WTC11 (cell line): Measurements from ENCODE around the gene VCX3B. TPM values are rescaled to one million over a fixed set of nuclear protein-coding genes. Genes with fewer than 3 reads are reported as not detected.

ENCODE experiments used
- ATAC-seq: fragments of 200-7000 bp; cut with Tn5 transposase; 2 replicates; pipeline ENCODE4 v1.10.0; 2021; ENCODE audit warnings: mild to moderate bottlenecking, moderate library complexity
- CTCF ChIA-PET: fragments of 300-600 bp; sonication (Branson Sonifier 250); formaldehyde crosslinking; loops from one replicate; lab custom pipeline; 2021; ENCODE audit warnings: antibody characterized with exemption; lab: Charles Lee
- POLR2A ChIA-PET: fragments of 350-600 bp; sonication (Branson Sonifier 250); formaldehyde crosslinking; loops from one replicate; lab custom pipeline; 2021; ENCODE audit warnings: antibody characterized with exemption; lab: Charles Lee
- DNase-seq: peaks from one replicate; pipeline ENCODE4 v3.0.0; 2021; ENCODE audit warnings: low spot score
- H3K27ac Mint-ChIP-seq: 2 replicates; pipeline ENCODE4 v1.8.0; 2021; ENCODE audit warnings: mixed read lengths
- H3K27me3 Mint-ChIP-seq: 2 replicates; pipeline ENCODE4 v1.8.0; 2021; ENCODE audit warnings: low read depth, mild to moderate bottlenecking, moderate library complexity, mixed read lengths
- H3K36me3 Mint-ChIP-seq: 2 replicates; pipeline ENCODE4 v1.8.0; 2021; ENCODE audit warnings: mixed read lengths
- H3K4me1 Mint-ChIP-seq: 2 replicates; pipeline ENCODE4 v1.8.0; 2022; ENCODE audit warnings: mixed read lengths
- H3K4me3 Mint-ChIP-seq: 2 replicates; pipeline ENCODE4 v1.8.0; 2021; ENCODE audit warnings: mild to moderate bottlenecking, moderate library complexity, mixed read lengths
- H3K9me3 Mint-ChIP-seq: 2 replicates; pipeline ENCODE4 v1.8.0; 2021; ENCODE audit warnings: mixed read lengths
- ATF1 ChIP-seq: sonication (generic); formaldehyde crosslinking; IDR thresholded peaks from 2 replicates; pipeline ENCODE4 v1.8.1; 2023; ENCODE audit warnings: mild to moderate bottlenecking, moderate library complexity, missing genetic modification reagents
- ELF4 ChIP-seq: sonication (generic); formaldehyde crosslinking; IDR thresholded peaks from 2 replicates; pipeline ENCODE4 v1.8.1; 2022; ENCODE audit warnings: low read depth, mild to moderate bottlenecking, moderate library complexity, missing genetic modification reagents
- FOXK1 ChIP-seq: sonication (generic); formaldehyde crosslinking; IDR thresholded peaks from 2 replicates; pipeline ENCODE4 v1.8.0; 2022; ENCODE audit warnings: mild to moderate bottlenecking, moderate library complexity, missing genetic modification reagents
- GABPB1 ChIP-seq: sonication (generic); formaldehyde crosslinking; IDR thresholded peaks from 2 replicates; pipeline ENCODE4 v1.8.1; 2023; ENCODE audit warnings: mild to moderate bottlenecking, missing genetic modification reagents
- GTF2I ChIP-seq: fragments of 250-450 bp; sonication (Bioruptor Pico); conservative IDR thresholded peaks from 2 replicates; pipeline ENCODE4 v1.4.0; 2021; ENCODE audit warnings: mild to moderate bottlenecking
- MYBL2 ChIP-seq: sonication (generic); formaldehyde crosslinking; IDR thresholded peaks from 2 replicates; pipeline ENCODE4 v1.8.1; 2023; ENCODE audit warnings: mild to moderate bottlenecking, moderate library complexity, missing genetic modification reagents
- NFE2L1 ChIP-seq: sonication (generic); formaldehyde crosslinking; IDR thresholded peaks from 2 replicates; pipeline ENCODE4 v1.8.1; 2023; ENCODE audit warnings: missing genetic modification reagents
- OVOL2 ChIP-seq: fragments of 250-450 bp; sonication (Bioruptor Pico); IDR thresholded peaks from 2 replicates; pipeline ENCODE4 v1.9.0; 2021; ENCODE audit warnings: mild to moderate bottlenecking, borderline replicate concordance
- RELA ChIP-seq: sonication (generic); formaldehyde crosslinking; IDR thresholded peaks from 2 replicates; pipeline ENCODE4 v1.8.1; 2022; ENCODE audit warnings: missing genetic modification reagents, mild to moderate bottlenecking, borderline replicate concordance
- SMAD3 ChIP-seq: sonication (generic); formaldehyde crosslinking; IDR thresholded peaks from 2 replicates; pipeline ENCODE4 v1.8.0; 2022; ENCODE audit warnings: missing genetic modification reagents, mild to moderate bottlenecking, borderline replicate concordance
- TEAD1 ChIP-seq: sonication (generic); formaldehyde crosslinking; IDR thresholded peaks from 2 replicates; pipeline ENCODE4 v1.8.0; 2022; ENCODE audit warnings: mild to moderate bottlenecking, missing genetic modification reagents
- TP53 ChIP-seq: sonication (generic); formaldehyde crosslinking; IDR thresholded peaks from 2 replicates; pipeline ENCODE4 v1.8.1; 2023; ENCODE audit warnings: mild to moderate bottlenecking, missing genetic modification reagents
- ZBTB21 ChIP-seq: sonication (generic); formaldehyde crosslinking; IDR thresholded peaks from 2 replicates; pipeline ENCODE4 v1.8.1; 2023; ENCODE audit warnings: mild to moderate bottlenecking, missing genetic modification reagents, borderline replicate concordance
- ZNF121 ChIP-seq: sonication (generic); formaldehyde crosslinking; IDR thresholded peaks from 2 replicates; pipeline ENCODE4 v1.8.0; 2023; ENCODE audit warnings: missing genetic modification reagents
- ZNF219 ChIP-seq: sonication (generic); formaldehyde crosslinking; IDR thresholded peaks from 2 replicates; pipeline ENCODE4 v1.8.0; 2023; ENCODE audit warnings: missing genetic modification reagents, mild to moderate bottlenecking, borderline replicate concordance
- ZNF263 ChIP-seq: sonication (generic); formaldehyde crosslinking; IDR thresholded peaks from 2 replicates; pipeline ENCODE4 v1.8.1; 2022; ENCODE audit warnings: low read depth, mild to moderate bottlenecking, moderate library complexity, missing genetic modification reagents
- ZNF416 ChIP-seq: fragments of 250-450 bp; sonication (Bioruptor Pico); IDR thresholded peaks from 2 replicates; pipeline ENCODE4 v1.9.0; 2021; ENCODE audit warnings: mild to moderate bottlenecking, inconsistent platforms
- ZNF671 ChIP-seq: fragments of 250-450 bp; sonication (Bioruptor Pico); IDR thresholded peaks from 2 replicates; pipeline ENCODE4 v1.8.0; 2021; ENCODE audit warnings: mild to moderate bottlenecking
- total RNA-seq: library from RNA; stranded (reverse); gene quantifications from 3 replicates; pipeline ENCODE4 v1.2.3, GENCODE V29; 2021
- TF ChIP-seq, protein P1 (sequence below): sonication (generic); formaldehyde crosslinking; IDR thresholded peaks from 2 replicates; pipeline ENCODE4 v1.8.1; 2023; ENCODE audit warnings: mild to moderate bottlenecking, missing genetic modification reagents, moderate library complexity
- TF ChIP-seq, protein P2 (sequence below): fragments of 250-450 bp; sonication (Bioruptor Pico); IDR thresholded peaks from 2 replicates; pipeline ENCODE4 v1.9.0; 2021; ENCODE audit warnings: mild to moderate bottlenecking, borderline replicate concordance
- TF ChIP-seq, protein P3 (sequence below): sonication (generic); formaldehyde crosslinking; IDR thresholded peaks from 2 replicates; pipeline ENCODE4 v1.8.0; 2023; ENCODE audit warnings: mild to moderate bottlenecking, missing genetic modification reagents
- TF ChIP-seq, protein P4 (sequence below): sonication (generic); formaldehyde crosslinking; IDR thresholded peaks from 2 replicates; pipeline ENCODE4 v1.8.0; 2022; ENCODE audit warnings: mild to moderate bottlenecking, missing genetic modification reagents
- TF ChIP-seq, protein P5 (sequence below): fragments of 250-450 bp; sonication (Bioruptor Pico); IDR thresholded peaks from 2 replicates; pipeline ENCODE4 v1.9.0; 2021; ENCODE audit warnings: moderate library complexity, mild to moderate bottlenecking, inconsistent platforms, borderline replicate concordance
- TF ChIP-seq, protein P6 (sequence below): sonication (generic); formaldehyde crosslinking; IDR thresholded peaks from 2 replicates; pipeline ENCODE4 v1.8.1; 2022; ENCODE audit warnings: mild to moderate bottlenecking, moderate library complexity, missing genetic modification reagents

The VCX3B gene
- total RNA-seq, 1 experiment from 2014 or later = not detected

DNA sequence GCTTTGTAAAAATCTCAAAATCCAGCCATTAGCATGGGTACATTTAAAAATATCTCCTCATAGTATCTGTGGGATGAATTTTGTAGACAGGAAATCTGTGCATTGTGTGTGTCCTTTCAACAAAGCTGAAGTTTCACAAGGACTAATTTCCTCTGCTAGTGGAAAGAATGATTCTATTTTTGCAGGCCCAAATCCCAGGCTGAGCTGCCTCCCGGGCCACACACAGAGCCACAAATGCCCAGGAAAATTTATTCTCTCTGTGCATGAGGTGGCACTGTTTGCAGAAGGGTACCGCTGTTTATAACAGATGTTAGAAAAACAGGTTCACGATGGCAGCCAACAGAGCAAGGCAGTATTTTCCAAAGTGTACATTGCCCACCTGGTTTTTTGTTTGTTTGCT, 11.0 kb upstream of the VCX3B start:
- ChIA-PET POLR2A (no interaction called here), CTCF (interaction anchor here (1.1 kb wide), 1 partner anchor 286 kb away, joined by 4 read pairs; no protein-coding TSS in a partner anchor)
- H3K4me3 Mint-ChIP-seq = no peak overlapping the region

DNA sequence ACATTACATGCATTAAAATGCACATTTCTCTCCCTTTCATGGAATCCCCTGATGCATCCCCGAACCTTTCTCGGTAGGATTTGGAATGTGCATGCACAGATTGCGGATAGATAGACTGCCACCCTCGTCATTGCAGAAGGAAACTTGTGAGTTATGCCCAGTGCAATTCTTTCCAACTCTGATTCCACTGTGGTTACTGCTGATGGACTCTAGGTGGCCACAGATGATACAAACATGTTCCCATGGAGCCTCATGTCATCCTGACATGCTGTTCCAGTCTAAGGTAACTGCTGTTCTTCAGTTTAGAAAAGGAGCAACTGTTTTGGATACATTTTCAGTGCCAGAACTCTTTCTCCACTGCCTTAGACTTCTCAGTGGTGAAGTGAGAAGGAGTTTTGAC, 9.1 kb upstream of the VCX3B start:
- H3K27ac Mint-ChIP-seq = no peak overlapping the region
- no peaks in the 10 kb centered on the region for H3K4me1 Mint-ChIP-seq
- TF ChIP-seq GABPB1 (CRISPR knock-in tag) = no peak
- peak; percentile 56; the same call in 1 of the 2 replicates for TF ChIP-seq ZNF121 (CRISPR knock-in tag)
- ChIA-PET CTCF (no interaction called here), POLR2A (no interaction called here)
- H3K27me3 Mint-ChIP-seq = no peaks in the 10 kb centered on the region; the same call in 1 of the 2 replicates
- no peaks in the 10 kb centered on the region for H3K36me3 Mint-ChIP-seq
- DNase-seq (no peak), ATAC-seq (0 out of 2 replicates have a peak, but pooled peaks have one; percentile 47)
- H3K9me3 Mint-ChIP-seq = peaks cover 15% of the 10 kb centered on the region
- no peak overlapping the region for H3K4me3 Mint-ChIP-seq

More for the DNA sequence above, 11.0 kb upstream of the VCX3B start:
- Mint-ChIP-seq H3K36me3 (no peaks in the 10 kb centered on the region), H3K4me1 (no peaks in the 10 kb centered on the region), H3K9me3 (peaks cover 10% of the 10 kb centered on the region), H3K27ac (no peak overlapping the region), H3K27me3 (no peaks in the 10 kb centered on the region)
- DNase-seq = no peak
- TF ChIP-seq, protein P1, sequence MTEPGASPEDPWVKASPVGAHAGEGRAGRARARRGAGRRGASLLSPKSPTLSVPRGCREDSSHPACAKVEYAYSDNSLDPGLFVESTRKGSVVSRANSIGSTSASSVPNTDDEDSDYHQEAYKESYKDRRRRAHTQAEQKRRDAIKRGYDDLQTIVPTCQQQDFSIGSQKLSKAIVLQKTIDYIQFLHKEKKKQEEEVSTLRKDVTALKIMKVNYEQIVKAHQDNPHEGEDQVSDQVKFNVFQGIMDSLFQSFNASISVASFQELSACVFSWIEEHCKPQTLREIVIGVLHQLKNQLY (CRISPR knock-in tag) = no peak
- TF ChIP-seq ZNF219 (CRISPR knock-in tag) = no peak
- TF ChIP-seq ELF4 (CRISPR knock-in tag) = no peak
- TF ChIP-seq ZNF416 = no peak
- TF ChIP-seq, protein P2, sequence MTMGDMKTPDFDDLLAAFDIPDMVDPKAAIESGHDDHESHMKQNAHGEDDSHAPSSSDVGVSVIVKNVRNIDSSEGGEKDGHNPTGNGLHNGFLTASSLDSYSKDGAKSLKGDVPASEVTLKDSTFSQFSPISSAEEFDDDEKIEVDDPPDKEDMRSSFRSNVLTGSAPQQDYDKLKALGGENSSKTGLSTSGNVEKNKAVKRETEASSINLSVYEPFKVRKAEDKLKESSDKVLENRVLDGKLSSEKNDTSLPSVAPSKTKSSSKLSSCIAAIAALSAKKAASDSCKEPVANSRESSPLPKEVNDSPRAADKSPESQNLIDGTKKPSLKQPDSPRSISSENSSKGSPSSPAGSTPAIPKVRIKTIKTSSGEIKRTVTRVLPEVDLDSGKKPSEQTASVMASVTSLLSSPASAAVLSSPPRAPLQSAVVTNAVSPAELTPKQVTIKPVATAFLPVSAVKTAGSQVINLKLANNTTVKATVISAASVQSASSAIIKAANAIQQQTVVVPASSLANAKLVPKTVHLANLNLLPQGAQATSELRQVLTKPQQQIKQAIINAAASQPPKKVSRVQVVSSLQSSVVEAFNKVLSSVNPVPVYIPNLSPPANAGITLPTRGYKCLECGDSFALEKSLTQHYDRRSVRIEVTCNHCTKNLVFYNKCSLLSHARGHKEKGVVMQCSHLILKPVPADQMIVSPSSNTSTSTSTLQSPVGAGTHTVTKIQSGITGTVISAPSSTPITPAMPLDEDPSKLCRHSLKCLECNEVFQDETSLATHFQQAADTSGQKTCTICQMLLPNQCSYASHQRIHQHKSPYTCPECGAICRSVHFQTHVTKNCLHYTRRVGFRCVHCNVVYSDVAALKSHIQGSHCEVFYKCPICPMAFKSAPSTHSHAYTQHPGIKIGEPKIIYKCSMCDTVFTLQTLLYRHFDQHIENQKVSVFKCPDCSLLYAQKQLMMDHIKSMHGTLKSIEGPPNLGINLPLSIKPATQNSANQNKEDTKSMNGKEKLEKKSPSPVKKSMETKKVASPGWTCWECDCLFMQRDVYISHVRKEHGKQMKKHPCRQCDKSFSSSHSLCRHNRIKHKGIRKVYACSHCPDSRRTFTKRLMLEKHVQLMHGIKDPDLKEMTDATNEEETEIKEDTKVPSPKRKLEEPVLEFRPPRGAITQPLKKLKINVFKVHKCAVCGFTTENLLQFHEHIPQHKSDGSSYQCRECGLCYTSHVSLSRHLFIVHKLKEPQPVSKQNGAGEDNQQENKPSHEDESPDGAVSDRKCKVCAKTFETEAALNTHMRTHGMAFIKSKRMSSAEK = no peak
- TF ChIP-seq, protein P3, sequence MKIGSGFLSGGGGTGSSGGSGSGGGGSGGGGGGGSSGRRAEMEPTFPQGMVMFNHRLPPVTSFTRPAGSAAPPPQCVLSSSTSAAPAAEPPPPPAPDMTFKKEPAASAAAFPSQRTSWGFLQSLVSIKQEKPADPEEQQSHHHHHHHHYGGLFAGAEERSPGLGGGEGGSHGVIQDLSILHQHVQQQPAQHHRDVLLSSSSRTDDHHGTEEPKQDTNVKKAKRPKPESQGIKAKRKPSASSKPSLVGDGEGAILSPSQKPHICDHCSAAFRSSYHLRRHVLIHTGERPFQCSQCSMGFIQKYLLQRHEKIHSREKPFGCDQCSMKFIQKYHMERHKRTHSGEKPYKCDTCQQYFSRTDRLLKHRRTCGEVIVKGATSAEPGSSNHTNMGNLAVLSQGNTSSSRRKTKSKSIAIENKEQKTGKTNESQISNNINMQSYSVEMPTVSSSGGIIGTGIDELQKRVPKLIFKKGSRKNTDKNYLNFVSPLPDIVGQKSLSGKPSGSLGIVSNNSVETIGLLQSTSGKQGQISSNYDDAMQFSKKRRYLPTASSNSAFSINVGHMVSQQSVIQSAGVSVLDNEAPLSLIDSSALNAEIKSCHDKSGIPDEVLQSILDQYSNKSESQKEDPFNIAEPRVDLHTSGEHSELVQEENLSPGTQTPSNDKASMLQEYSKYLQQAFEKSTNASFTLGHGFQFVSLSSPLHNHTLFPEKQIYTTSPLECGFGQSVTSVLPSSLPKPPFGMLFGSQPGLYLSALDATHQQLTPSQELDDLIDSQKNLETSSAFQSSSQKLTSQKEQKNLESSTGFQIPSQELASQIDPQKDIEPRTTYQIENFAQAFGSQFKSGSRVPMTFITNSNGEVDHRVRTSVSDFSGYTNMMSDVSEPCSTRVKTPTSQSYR (CRISPR knock-in tag) = no peak
- no peak for TF ChIP-seq ZNF671 (CRISPR knock-in tag)
- TF ChIP-seq GTF2I (CRISPR knock-in tag) = no peak
- TF ChIP-seq MYBL2 = no peak
- no peak for TF ChIP-seq ZBTB21 (CRISPR knock-in tag)
- no peak for TF ChIP-seq RELA (CRISPR knock-in tag)
- no peak for TF ChIP-seq SMAD3 (CRISPR knock-in tag)
- ATAC-seq = no peak

DNA sequence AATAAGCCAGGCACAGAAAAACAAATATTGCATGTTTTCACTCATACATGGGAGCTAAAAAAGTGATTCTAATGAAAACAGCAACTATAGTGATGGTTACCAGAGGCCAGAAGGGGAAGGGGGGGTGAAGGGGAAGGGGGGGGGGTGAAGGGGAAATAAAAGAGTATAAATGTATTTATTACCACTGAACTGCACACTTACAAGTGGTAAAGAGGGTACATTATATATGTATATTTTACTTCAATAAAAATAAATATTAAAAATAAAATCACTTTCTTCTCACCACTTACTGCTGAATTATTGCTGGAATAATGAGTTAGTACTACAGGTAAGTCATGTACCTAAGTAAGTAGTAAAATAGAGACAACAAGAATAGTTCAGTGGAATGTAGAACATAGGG, 2.1 kb upstream of the VCX3B start:
- Mint-ChIP-seq H3K9me3 (peaks cover 8% of the 10 kb centered on the region), H3K27me3 (no peaks in the 10 kb centered on the region; the same call in 1 of the 2 replicates), H3K4me1 (no peaks in the 10 kb centered on the region), H3K36me3 (no peaks in the 10 kb centered on the region), H3K27ac (no peak overlapping the region), H3K4me3 (no peak overlapping the region)
- no peak for DNase-seq
- TF ChIP-seq TP53 (CRISPR knock-in tag) = no peak
- no peak for TF ChIP-seq ATF1 (CRISPR knock-in tag)
- no peak for TF ChIP-seq ZNF416
- TF ChIP-seq GTF2I (CRISPR knock-in tag) = no peak
- no peak for TF ChIP-seq ZNF263 (CRISPR knock-in tag)
- TF ChIP-seq NFE2L1 (CRISPR knock-in tag) = no peak
- no peak for TF ChIP-seq TEAD1 (CRISPR knock-in tag)
- TF ChIP-seq, protein P4, sequence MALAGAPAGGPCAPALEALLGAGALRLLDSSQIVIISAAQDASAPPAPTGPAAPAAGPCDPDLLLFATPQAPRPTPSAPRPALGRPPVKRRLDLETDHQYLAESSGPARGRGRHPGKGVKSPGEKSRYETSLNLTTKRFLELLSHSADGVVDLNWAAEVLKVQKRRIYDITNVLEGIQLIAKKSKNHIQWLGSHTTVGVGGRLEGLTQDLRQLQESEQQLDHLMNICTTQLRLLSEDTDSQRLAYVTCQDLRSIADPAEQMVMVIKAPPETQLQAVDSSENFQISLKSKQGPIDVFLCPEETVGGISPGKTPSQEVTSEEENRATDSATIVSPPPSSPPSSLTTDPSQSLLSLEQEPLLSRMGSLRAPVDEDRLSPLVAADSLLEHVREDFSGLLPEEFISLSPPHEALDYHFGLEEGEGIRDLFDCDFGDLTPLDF = no peak
- TF ChIP-seq, protein P5, sequence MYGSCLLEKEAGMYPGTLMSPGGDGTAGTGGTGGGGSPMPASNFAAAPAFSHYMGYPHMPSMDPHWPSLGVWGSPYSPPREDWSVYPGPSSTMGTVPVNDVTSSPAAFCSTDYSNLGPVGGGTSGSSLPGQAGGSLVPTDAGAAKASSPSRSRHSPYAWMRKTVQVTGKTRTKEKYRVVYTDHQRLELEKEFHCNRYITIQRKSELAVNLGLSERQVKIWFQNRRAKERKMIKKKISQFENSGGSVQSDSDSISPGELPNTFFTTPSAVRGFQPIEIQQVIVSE = no peak
- TF ChIP-seq OVOL2 (CRISPR knock-in tag) = no peak
- TF ChIP-seq, protein P6, sequence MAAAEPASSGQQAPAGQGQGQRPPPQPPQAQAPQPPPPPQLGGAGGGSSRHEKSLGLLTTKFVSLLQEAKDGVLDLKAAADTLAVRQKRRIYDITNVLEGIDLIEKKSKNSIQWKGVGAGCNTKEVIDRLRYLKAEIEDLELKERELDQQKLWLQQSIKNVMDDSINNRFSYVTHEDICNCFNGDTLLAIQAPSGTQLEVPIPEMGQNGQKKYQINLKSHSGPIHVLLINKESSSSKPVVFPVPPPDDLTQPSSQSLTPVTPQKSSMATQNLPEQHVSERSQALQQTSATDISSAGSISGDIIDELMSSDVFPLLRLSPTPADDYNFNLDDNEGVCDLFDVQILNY (CRISPR knock-in tag) = no peak
- TF ChIP-seq FOXK1 (CRISPR knock-in tag) = no peak
- no peak for ATAC-seq
- POLR2A ChIA-PET = no interaction called here
- CTCF ChIA-PET = no interaction called here
